HG03060 (cell line): Measurements from ENCODE around the gene CDR2L.
"Not testable (repeated sequence)": the region's sequence is repeated elsewhere in the genome, so short reads cannot be mapped to it uniquely, and the experiment has no call there.

ENCODE experiments used
- ATAC-seq: cut with Tn5 transposase; IDR thresholded peaks from one replicate; pipeline ENCODE4 v1.9.1; 2021; ENCODE audit warnings: low read depth, moderate number of reproducible peaks; ENCODE audit not compliant: unreplicated experiment

Gene CDR2L

GRCh38 chr17:74957935-74958740 is 29.3 kb upstream of the CDR2L start:
- ATAC-seq, result no peak

DNA sequence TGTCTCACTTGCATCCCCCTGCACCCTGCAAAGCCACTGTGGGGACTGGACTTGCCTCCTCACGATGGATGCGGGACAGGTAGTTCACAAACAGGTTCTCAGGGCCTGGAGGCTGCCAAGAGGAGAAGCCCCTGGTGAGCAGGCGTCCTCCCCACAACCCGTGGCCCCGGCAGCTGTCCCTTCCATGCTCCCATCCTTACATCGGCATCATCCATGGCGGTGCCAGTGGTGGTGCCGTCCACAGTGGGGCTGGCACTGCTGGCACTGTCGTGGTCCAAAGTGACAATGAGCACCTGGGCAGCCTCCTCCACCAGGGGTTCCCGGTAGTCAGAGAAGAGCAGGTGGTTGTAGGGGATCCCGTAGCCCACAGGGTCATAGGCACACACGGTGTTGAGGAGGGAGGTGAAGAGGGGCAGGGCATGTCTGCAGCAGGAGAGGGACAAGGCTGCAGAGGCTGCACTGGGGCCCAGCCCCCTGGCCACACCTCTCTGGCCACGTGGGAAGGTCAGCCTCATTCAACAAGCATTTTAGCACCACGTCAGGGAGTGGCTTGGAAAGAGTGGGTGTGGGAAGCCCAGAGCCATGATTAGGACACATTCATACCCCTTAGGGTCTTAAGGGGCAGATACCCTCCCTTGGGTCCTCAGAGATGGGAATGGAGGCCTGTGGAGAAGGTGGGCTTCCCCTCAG is 27.5 kb upstream of the CDR2L start:
- no peak for ATAC-seq

- ATAC-seq, result no peak
These were observed 26.7 kb upstream of the CDR2L start for GRCh38 chr17:74960570-74961342.

- ATAC-seq, result no peak
These were observed 25.6 kb upstream of the CDR2L start for GRCh38 chr17:74961657-74962350.

DNA sequence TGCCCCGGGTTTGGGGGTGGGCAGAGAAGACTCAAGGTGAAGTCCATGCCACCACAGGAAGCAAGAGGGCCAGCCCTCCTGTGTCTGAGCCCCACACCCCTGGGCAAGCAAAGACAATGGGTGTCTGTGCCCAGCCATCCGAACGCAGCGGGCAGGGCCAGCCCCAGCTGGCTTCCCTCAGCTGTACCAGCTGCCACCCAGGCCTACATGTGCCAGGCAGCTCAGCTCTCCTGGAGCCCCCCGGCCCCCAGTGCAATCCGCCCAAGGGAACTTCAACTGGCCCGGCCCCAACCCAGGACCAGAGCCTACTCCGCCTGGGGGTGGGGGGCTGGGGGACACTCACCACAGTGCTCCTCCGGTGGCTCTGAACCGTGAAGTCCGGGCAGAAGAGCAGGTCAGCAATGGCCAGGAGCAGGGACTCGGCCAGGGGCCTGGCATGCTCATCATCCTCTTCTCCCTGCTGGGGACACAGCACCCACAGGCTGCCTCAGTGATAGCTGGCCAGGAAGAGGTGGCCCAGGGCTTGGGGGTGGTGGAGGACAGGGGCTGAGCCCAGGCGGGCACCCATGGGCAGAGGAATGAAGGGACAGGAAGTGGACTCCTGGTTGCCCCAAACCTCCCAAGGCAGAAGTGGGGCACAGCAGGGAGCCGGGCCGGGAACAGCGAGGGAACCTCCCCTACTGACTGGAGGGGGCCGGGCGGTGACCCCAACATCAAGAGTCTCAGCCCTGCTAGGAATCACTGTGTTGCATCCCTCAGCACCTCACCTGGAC is 24.6 kb upstream of the CDR2L start:
- no peak for ATAC-seq

DNA sequence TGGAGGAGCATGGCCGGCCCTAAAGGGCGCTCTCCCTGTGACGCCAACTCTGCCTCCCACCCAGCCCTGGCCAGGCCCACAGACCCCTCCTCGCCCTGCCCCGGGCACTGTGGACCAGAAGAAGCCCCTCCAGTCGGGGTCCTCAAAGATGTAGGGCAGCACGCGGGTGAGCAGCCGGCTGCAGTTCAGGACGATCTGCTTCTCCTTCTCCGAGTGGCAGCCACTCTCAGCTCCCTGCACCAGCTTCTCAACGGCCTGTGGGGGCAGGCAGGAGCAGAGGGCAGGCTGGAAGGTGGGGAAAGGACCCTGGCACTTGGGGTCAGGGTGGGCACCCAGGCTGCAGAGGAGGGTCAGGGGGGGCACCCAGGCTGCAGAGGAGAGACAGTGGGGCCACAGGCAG is 23.8 kb upstream of the CDR2L start:
- no peak for ATAC-seq

DNA sequence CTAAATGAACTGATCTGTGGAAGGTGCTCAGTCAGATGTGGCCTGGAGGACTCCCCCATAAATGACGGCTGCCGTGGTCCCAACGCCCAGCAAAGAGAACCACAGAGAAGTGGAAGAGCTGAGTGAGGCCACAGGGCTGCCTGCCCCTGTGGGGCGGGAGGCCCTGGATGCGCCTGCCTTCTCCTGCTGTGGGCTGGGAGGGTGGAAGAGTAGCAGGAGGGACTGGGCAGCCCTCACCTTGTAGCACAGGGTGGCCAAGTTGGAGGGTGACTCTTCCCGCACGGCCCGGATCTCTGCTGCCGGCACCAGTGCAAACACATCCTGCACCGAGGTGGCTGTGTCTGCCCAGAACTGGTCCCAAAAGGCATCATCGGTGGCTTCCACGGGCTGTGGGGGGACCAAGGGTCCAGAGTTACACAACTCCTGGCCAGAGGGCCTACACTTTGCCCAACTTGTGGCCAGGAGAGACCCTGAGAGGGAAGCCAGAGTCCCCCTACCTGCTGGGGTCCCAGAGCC is 23.1 kb upstream of the CDR2L start:
- no peak for ATAC-seq

GRCh38 chr17:74964988-74965622 is 22.3 kb upstream of the CDR2L start:
- ATAC-seq, result no peak

- no peak for ATAC-seq
These were observed 19.1 kb upstream of the CDR2L start for GRCh38 chr17:74968361-74968780.

DNA sequence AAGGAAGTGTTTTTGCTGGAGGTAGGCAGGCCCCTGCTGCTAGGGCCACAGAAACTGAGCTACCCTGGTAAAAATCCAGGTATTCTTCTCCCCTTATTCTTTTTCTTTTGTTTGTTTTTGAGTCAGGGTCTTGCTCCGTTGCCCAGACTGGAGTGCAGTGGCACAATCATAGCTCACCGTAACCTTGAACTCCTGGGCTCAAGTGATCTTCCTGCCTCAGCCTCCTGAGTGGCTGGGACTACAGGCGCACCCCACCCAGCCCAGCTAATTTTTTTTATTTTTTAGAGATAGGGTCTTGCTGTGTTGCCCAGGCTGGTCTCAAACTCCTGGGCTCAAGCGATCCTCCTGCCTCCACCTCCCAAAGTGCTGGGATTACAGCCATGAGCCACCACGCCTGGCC is 17.9 kb upstream of the CDR2L start:
- not testable (repeated sequence) for ATAC-seq

DNA sequence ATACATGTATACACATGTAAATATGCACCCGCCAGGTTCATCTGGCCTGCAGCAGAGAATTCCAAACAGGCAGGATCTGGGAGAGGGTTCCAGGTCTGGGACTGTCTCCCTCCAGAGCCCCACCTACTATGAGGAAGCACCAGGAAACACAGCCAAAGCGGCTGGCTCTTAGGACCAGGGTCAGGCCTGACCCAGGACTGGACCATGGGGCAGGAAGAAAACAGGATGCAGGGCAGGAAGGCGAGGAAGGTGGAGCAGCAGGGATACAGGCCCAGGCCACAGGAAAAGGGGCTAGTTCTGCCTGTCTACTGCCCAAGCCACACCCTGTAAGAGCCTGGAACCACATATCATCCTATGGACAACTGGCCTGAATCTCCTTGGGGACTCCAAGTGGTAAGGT is 17.0 kb upstream of the CDR2L start:
- no peak for ATAC-seq

GRCh38 chr17:74971069-74971841 is 16.2 kb upstream of the CDR2L start:
- ATAC-seq, result no peak

DNA sequence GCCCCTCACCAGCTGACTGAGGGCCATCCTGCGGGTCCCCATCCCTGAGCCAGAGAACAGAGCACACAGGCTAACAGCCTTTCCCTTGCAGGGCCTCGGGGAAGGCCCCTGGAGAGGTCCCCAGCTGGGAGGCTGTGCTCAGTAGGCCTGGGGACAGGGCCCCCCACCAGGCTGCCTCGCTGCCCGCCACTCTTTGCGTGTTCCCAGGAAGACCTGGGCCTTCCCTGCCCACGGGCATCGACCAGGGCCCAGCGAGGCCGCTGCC is 15.7 kb upstream of the CDR2L start:
- ATAC-seq, result no peak

DNA sequence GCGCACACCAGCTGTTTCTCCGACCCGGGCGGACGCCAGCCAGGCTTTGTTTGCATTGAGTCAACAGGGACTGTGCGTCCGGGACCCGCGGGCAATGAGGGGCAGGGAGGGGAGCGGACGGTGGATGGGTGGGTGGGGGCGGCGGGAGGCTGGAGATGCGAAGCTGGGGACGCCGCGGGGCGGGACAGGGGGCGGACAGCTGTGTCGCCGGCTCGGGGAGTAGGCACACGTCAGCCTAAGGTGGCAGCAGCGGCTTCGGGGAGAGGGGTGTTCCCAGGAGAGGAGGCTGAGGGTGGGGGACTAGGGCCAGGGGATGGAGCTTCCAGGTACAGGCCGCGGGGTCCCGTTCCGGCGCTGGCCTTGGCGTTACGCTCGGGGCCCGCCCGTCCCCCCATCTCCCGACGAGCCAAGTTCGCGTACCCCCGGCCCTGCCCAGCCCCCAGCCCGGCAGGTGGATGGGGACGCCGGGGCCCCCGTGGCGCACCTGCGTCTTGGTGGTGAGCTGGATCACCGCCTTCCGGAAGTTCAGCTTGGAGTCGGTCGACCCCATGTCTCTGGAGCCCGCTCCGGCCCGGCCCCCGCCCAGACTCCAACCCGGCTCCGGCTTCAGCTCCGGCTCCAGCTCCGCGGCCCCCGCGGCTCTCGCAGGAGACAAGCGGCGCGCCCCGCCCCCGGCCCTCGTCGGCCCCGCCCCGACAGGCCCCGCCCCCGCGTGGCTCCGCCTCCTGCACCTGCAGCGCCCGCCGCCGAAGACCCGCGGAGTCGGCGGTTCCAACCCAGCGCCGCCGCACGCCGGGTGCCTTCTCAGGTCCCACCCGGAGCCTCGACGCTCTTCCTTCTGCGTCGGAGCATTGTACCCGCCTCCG is 15.1 kb upstream of the CDR2L start, which contains the start of gene HID1:
HID1 (minus strand) TSS at position 653 of the 866 bp plus-strand sequence; CDS start at position 550, 103 bp downstream.
- no peak for ATAC-seq

DNA sequence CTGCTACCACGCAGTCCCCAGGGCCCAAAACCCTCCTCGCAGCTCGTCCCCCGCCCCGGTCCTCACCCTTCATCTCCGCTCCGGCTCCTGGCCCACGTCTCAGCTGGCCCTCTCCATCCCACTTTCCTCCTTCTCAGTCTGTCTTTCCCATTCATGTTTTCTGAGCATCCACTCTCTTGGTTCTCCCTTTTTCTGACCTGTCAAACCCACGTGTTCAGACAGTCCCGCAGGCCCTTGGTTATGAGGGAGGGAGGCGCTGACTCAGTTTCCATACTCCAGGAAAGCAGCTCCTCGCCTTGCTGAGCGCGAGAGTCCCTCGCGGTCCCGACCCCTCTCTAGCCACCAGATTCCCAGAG is 14.5 kb upstream of the CDR2L start:
- no peak for ATAC-seq

DNA sequence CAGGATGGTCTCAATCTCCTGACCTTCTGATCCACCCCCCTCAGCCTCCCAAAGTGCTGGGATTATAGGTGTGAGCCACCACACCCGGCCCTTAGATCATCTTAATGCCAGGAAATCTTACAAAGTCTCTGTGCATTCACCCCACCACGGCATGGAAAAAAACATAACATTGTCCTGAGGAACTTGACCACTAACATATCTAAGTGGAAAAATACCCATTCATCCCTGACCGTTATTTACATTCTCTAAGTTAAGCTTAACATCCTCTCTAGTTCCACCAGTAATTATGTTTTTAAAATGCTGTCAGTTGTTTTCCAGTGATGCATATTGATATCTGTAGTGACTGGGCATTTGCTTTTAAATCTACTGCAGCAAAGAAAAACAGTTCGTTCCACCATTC is 11.5 kb upstream of the CDR2L start:
- ATAC-seq, result no peak

- no peak for ATAC-seq
These were observed 9.6 kb upstream of the CDR2L start for GRCh38 chr17:74977802-74978201.

- no peak for ATAC-seq
These were observed 9.2 kb upstream of the CDR2L start for GRCh38 chr17:74978240-74978639.
